IgD-negative memory B cell (primary cell): ENCODE data around the gene ABCA12. TPM values are rescaled to one million over a fixed set of nuclear protein-coding genes. Genes with fewer than 3 reads are reported as not detected.

Experiments used
- H3K27ac Mint-ChIP-seq, 3 donors: one replicate each; pipeline ENCODE4 v1.8.0; 2020 to 2022; ENCODE audit warnings: mild to moderate bottlenecking in 3 of 3, mixed read lengths in 3 of 3, moderate library complexity in 1 of 3
- H3K27me3 Mint-ChIP-seq: one replicate; pipeline ENCODE4 v1.8.0; 2021; ENCODE audit warnings: mixed read lengths
- H3K36me3 Mint-ChIP-seq: one replicate; pipeline ENCODE4 v1.8.0; 2020; ENCODE audit warnings: mild to moderate bottlenecking, mixed read lengths
- H3K4me1 Mint-ChIP-seq, 3 donors: one replicate each; pipeline ENCODE4 v1.8.0; 2020 to 2022; ENCODE audit warnings: mixed read lengths in 3 of 3, mild to moderate bottlenecking in 1 of 3
- H3K4me3 Mint-ChIP-seq, 4 donors: one replicate each; pipeline ENCODE4 v1.8.0; 2020 to 2022; ENCODE audit warnings: mild to moderate bottlenecking in 4 of 4, mixed read lengths in 4 of 4, moderate library complexity in 3 of 4
- H3K9me3 Mint-ChIP-seq, 3 donors: one replicate each; pipeline ENCODE4 v1.8.0; 2020 to 2021; ENCODE audit warnings: mixed read lengths in 3 of 3, mild to moderate bottlenecking in 1 of 3
- polyA plus RNA-seq: library from polyadenylated mRNA; unstranded; fragments of 300-500 nt; fragmentation: Illumina TruSeq; gene quantifications from one replicate; pipeline ENCODE4 v1.2.3, GENCODE V29; 2021

The ABCA12 gene
- polyA plus RNA-seq, 1 donor from 2014 or later = not detected

DNA sequence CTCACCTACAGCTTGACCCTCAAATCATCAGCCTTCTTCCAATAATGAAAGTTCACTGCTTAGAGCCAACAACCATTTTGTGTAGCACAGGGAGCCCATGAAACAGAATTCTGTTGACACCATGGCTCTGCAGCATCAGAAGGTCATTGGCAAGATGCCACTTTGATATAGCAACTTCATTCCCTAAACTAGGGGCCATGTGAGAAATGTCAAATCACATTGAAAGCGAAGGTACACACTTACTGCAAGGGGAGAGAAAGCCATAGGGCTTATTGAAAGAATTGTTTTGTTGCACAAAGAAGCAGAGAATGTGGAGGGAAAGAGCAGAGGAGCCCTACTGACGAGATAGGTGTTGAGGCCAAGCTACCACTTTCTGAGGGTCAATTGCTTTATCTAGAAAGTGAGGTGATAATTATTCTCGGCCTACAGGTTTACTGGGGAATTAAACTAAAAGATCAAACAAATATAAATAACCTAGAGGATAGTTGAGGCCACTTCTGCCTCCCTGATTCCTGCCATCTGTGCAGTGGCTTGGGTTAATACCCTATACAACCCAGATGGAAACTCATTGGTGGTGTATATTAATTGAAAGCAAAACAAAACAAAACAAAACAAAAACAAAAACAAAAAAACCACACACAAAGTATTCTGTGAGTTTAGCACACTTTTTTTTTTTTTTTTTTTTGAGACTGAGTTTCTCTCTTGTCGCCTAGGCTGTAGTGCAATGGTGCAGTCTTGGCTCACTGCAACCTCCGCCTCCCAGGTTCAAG lies 5.9 kb upstream of the ABCA12 start:
- Mint-ChIP-seq H3K36me3 (no peaks in the 10 kb centered on the region), H3K27ac (no peak overlapping the region), H3K9me3 (peaks cover 0 to 5% (median 0%) of the 10 kb centered on the region in 3 donors)

DNA sequence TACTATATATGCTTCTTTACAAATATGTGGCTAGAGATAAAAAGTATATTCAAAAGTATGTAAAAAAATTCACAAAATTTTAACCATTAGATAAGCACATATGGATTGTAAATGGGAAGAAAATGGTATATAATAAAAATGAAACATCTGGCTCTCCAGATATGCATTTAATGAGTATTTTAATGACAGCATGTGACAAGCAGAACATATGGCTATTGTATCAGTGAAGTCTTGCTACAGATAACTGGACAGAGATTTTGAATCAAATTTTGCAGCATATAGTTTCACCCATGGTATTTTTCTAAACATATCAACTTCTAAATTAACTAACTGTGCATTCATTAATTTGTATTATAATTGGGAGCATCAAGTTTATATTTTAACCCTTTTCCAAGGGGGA lies 5.0 kb upstream of the ABCA12 start:
- H3K4me1 Mint-ChIP-seq = no peaks in the 10 kb centered on the region
- H3K27ac Mint-ChIP-seq = no peak overlapping the region

More for the DNA sequence above, 5.9 kb upstream of the ABCA12 start:
- H3K27me3 Mint-ChIP-seq = no peaks in the 10 kb centered on the region
- no peaks in the 10 kb centered on the region for H3K4me1 Mint-ChIP-seq
- H3K4me3 Mint-ChIP-seq = peak overlapping the region in 1 of 4 donors; percentile 1

DNA sequence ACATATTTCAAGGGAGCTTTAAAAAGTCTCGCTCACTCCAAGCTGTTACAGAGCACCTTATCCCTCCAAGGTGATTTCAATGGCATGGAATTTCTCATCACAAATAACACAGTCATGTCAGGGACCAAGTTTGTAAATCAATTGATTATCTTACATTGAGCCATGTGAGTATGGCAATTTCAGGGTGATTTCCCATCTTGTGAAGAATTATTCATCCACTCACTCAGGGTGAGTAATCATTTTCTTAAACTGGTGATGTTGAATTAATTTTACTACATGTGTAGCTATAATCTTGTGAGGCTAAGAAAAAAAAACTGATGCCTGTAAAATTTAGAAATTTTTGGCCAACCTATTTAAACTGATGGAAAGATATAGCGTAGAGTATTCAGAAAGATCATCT lies 3.3 kb upstream of the ABCA12 start:
- H3K36me3 Mint-ChIP-seq = no peaks in the 10 kb centered on the region
- H3K27ac Mint-ChIP-seq = peak overlapping the region in 1 of 3 donors; percentile 42
- H3K4me3 Mint-ChIP-seq = no peak overlapping the region
- no peaks in the 10 kb centered on the region for H3K27me3 Mint-ChIP-seq
- peaks cover 0 to 5% (median 0%) of the 10 kb centered on the region in 3 donors for H3K9me3 Mint-ChIP-seq
- H3K4me1 Mint-ChIP-seq = no peaks in the 10 kb centered on the region

More for the DNA sequence above, 5.0 kb upstream of the ABCA12 start:
- H3K4me3 Mint-ChIP-seq = no peak overlapping the region
- no peaks in the 10 kb centered on the region for H3K36me3 Mint-ChIP-seq
- peaks cover 0 to 5% (median 0%) of the 10 kb centered on the region in 3 donors for H3K9me3 Mint-ChIP-seq
- no peaks in the 10 kb centered on the region for H3K27me3 Mint-ChIP-seq

DNA sequence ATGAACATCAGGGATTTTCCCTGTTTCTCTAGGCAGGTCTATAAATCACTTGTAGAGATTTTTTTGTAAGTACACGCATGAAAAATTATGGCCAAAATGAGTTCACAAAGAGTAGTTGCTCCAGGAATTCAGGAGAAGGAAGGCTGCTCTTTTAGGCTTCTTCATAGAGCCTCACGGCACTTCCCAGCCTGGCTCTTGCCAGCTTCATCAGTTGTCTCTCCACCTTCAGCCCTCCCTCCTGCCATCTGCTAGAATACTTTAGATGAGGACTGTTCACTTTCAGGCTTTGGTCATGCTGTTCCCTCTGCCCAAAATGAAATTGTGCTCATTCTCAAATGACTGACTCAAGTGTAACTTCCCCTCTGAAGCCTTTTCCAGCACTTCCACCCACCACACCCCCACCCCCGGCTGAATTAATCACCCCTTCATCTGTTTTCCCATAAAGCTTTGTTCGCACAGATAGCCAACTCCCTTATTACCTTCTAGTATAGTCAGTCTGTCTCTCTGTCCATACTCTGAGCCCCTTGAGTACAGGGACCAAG lies 1.8 kb upstream of the ABCA12 start:
- H3K36me3 Mint-ChIP-seq = no peaks in the 10 kb centered on the region
- H3K4me3 Mint-ChIP-seq = peak overlapping the region in 1 of 4 donors; percentile 34
- no peaks in the 10 kb centered on the region for H3K27me3 Mint-ChIP-seq
- no peak overlapping the region for H3K27ac Mint-ChIP-seq
- peaks cover 0 to 5% (median 0%) of the 10 kb centered on the region in 3 donors for H3K9me3 Mint-ChIP-seq
- no peaks in the 10 kb centered on the region for H3K4me1 Mint-ChIP-seq

DNA sequence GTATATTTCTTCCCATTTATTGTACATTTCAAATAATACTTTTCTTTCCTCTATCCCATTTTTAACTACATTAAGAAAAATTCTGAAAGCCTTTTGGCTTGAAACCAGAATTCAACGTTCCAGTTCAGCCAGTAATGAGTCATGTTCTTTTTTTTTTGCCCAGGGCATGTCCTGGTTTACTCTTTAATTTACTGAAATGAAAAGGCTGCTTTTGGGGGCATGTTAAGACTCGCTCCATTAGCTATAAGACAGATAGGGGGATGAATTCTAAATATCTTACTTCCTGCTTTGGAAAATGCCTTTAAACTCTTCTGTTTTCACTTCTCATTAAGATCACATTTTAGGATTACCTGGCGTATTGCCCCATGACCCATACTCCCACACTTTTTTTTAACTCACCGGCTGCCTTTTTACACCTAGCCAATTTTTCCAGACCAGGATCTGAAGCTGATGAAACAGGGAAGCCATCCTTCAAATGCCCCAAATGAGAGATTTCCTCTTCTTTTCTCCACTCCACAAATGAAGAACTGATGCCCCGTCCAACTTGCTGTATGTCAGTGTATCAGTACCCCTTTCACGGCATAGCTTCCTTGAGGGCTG lies 585 bp downstream of the ABCA12 start:
- Mint-ChIP-seq H3K36me3 (no peaks in the 10 kb centered on the region), H3K27ac (no peak overlapping the region), H3K4me1 (no peaks in the 10 kb centered on the region), H3K9me3 (peaks cover 0 to 3% (median 0%) of the 10 kb centered on the region in 3 donors), H3K27me3 (no peaks in the 10 kb centered on the region), H3K4me3 (no peak overlapping the region)

DNA sequence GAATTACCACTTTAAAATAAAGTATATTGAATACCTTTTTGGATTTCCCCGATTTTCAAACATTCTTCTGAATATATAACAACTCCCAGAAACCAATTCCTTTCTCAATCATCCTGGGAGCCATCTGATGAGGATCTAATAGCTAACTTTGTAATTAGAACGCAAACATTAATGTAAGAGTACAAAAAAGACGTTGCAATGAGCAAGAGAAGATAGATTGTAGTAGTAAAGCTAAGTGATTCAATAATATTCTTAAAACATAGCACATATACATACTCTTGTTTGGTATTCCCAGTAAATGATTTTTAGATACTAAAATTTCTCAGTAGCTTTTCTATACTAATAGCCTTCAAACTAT lies 1.1 kb downstream of the ABCA12 start:
- Mint-ChIP-seq H3K27me3 (no peaks in the 10 kb centered on the region), H3K9me3 (peaks cover 0 to 6% (median 0%) of the 10 kb centered on the region in 3 donors), H3K27ac (no peak overlapping the region), H3K4me1 (no peaks in the 10 kb centered on the region), H3K4me3 (no peak overlapping the region), H3K36me3 (no peaks in the 10 kb centered on the region)

DNA sequence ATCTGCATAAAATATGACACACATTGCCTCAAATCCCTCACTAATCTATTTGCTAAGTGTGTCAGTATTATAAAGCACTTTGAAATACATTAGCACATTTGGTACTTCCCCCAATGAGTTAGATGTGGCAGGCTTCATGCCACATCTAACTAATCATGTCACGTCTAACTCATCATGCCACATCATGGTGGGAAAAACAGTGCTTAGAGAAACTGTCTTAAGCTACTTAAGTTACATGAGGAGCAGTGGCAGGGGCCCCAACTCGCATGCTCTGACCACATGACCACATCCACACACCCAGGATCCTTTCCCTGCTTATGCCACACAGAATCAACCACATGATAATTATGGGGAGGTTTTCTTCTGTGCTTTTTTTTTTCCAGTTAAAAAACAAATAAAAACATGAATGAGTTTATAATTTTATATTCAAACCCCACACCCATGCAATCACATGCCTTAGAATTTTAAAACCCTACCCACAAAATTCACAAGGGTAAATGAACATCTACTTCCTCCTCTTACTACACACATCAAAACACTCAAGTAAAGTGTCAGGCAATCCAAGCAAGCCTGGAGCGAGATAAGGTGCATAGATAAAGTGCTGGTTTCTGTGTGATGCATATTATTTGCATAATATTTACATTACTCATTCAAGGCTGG lies 1.6 kb downstream of the ABCA12 start:
- H3K36me3 Mint-ChIP-seq = no peaks in the 10 kb centered on the region
- H3K9me3 Mint-ChIP-seq = peaks cover 0 to 6% (median 0%) of the 10 kb centered on the region in 3 donors
- H3K4me1 Mint-ChIP-seq = no peaks in the 10 kb centered on the region
- no peak overlapping the region for H3K27ac Mint-ChIP-seq
- no peaks in the 10 kb centered on the region for H3K27me3 Mint-ChIP-seq
- H3K4me3 Mint-ChIP-seq = no peak overlapping the region

DNA sequence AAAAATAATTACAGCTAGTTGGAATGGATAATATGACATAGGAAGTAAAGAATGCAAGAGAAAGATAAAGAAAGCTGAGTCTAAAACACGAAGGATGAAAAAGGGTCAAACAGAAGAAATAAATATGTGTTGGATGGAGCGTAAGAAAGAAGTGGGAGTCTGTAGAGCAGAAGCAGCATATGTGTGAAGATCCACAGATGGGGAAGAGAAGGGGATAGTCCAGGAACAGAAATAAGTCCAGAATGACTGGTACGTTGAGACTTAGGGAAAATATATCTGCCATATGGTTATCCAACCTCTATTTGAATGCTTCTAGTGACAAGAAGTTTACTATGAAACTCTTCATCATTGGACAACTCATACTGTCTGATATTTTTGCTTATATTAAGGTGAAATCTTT lies 18.0 kb downstream of the ABCA12 start:
- H3K27me3 Mint-ChIP-seq = peaks cover 3% of the 10 kb centered on the region
- no peaks in the 10 kb centered on the region for H3K36me3 Mint-ChIP-seq
- H3K4me1 Mint-ChIP-seq = peaks cover 0 to 2% (median 0%) of the 10 kb centered on the region in 3 donors
- no peak overlapping the region for H3K27ac Mint-ChIP-seq
- H3K9me3 Mint-ChIP-seq = peaks cover 4 to 14% (median 4%) of the 10 kb centered on the region in 3 donors
- no peak overlapping the region for H3K4me3 Mint-ChIP-seq

DNA sequence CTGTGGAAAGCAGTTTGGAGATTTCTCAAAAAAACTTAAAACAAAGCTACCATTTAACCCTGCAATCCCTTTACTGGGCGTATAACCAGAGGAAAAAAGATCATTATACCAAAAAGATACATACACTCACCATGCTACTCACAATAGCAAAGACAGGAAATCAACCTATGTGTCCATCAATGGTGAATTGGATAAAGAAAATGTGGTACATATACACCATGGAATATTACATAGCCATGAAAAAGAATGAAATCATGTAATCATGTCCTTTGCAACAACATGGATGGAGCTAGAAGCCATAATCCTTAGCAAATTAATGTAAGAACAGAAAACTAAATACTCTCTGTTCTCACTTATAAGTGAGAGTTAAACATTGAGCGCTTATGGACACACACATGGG lies 18.6 kb downstream of the ABCA12 start:
- no peak overlapping the region for H3K27ac Mint-ChIP-seq
- H3K36me3 Mint-ChIP-seq = no peaks in the 10 kb centered on the region
- peaks cover 0 to 2% (median 0%) of the 10 kb centered on the region in 3 donors for H3K4me1 Mint-ChIP-seq
- H3K4me3 Mint-ChIP-seq = no peak overlapping the region
- peaks cover 3% of the 10 kb centered on the region for H3K27me3 Mint-ChIP-seq
- peaks cover 4 to 14% (median 4%) of the 10 kb centered on the region in 3 donors for H3K9me3 Mint-ChIP-seq

DNA sequence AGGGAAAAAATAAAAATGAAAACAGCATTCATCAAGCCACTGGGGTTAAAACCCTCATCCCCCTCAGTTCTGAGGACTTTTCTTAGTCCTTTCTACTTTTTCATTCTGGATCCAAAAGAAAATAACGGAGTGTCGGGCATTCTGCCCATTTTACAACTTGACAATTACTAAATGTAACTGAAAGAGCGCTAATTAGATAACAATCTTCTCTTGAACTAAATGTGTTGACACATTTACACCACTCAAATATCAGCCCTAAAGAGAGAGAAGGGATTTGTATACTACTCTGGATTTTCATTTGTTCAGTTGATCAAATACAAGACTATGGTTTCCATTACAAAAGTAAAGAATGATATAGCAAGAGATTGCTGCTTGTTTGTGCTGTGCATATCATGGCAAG lies 27.5 kb downstream of the ABCA12 start:
- Mint-ChIP-seq H3K4me3 (no peak overlapping the region), H3K4me1 (no peaks in the 10 kb centered on the region), H3K27ac (peak overlapping the region in 1 of 3 donors; percentile 23), H3K27me3 (peaks cover 3% of the 10 kb centered on the region), H3K9me3 (no peaks in the 10 kb centered on the region), H3K36me3 (no peaks in the 10 kb centered on the region)

DNA sequence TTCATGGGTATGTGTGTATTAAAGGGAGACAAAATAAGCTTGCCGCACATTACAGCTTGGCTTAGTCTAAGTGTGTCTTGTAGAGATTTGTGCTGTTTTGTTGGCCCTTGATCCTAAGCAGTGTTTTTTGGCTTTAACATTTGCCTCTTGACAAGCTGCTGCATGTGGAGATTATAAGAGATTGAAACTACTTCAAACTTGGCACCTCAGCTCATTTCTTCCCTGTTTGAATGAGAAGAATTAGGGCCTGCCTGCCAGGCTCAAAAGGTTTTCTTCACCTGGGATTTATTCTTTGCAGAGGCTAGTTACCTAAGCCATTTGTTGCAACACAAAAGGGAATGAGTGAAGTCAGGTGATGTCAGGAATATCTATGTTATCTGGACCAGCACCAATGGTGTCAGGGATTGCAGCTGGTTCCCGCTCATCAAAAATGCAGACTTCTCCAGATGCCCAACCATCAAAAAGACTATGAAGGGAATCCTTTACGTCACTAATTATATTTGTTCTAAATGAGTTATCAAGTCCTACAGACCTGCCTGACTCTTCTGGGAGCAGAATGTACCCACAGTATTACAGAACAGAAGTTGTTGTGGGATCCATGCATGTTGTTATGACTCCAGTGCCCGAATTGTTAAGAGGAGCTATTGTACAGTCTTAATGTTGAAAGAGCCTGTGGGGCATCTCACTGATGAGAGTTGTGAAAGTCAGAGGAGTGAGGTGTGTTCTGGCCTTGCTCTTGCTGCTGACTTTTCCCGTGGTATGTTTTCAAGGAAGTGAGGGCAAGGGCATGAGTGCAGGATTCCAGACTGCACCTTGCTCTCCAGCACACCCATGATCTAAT lies 31.0 kb downstream of the ABCA12 start:
- Mint-ChIP-seq H3K36me3 (no peaks in the 10 kb centered on the region), H3K27me3 (no peaks in the 10 kb centered on the region), H3K9me3 (peaks cover 0 to 2% (median 2%) of the 10 kb centered on the region in 3 donors), H3K27ac (no peak overlapping the region), H3K4me3 (no peak overlapping the region), H3K4me1 (no peaks in the 10 kb centered on the region)

DNA sequence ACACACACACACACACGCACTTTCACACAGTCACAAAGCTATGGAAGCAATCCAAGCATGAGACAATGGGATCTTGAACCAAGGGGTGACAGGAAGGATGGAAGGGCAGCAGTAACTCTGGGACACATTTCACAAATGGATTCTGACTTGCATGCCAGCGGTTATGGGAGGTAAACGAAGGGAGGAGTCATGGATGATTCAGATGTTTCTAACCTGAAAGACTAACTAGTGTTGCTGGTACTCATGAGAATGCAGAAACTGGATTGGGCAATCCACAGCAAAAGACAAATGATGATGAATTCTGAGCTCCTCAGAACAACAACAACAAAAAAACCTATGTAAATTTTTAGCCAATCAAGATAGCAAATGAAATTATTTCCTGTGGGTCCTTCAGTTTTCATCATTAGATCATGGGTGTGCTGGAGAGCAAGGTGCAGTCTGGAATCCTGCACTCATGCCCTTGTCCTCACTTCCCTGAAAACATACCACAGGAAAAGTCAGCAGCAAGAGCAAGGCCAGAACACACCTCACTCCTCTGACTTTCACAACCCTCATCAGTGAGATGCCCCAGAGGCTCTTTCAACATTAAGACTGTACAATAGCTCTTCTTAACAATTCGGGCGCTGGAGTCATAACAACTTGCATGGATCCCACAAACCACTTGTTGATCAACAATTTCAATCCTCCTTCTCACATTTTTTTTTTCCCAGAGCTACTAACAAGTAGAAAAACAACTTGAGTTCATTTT lies 32.6 kb downstream of the ABCA12 start:
- Mint-ChIP-seq H3K9me3 (peaks cover 0 to 2% (median 2%) of the 10 kb centered on the region in 3 donors), H3K4me1 (no peaks in the 10 kb centered on the region), H3K27ac (no peak overlapping the region), H3K27me3 (no peaks in the 10 kb centered on the region), H3K36me3 (no peaks in the 10 kb centered on the region), H3K4me3 (peak overlapping the region in 1 of 4 donors; percentile 68)

DNA sequence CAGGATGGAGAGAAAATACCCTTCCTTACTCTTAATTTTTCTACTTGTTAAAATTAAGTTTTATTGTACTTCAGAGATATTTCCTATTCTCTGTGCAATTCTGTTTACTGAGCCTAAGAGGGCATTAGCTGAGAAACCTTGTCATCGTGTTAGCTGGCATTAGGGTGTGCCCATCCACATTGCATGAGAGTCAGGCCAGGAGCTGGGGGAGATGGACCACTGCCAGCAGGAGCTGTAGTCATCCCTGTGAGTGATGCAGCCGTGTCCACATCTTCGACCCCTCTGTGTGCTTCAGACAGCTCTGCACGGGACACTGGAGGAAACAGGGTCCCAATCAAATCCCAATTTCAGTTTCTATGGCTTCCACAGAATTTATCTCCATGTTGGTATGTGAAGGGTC lies 34.2 kb downstream of the ABCA12 start:
- Mint-ChIP-seq H3K4me3 (no peak overlapping the region), H3K36me3 (no peaks in the 10 kb centered on the region), H3K27me3 (no peaks in the 10 kb centered on the region), H3K27ac (no peak overlapping the region), H3K9me3 (peaks cover 0 to 8% (median 2%) of the 10 kb centered on the region in 3 donors), H3K4me1 (no peaks in the 10 kb centered on the region)

DNA sequence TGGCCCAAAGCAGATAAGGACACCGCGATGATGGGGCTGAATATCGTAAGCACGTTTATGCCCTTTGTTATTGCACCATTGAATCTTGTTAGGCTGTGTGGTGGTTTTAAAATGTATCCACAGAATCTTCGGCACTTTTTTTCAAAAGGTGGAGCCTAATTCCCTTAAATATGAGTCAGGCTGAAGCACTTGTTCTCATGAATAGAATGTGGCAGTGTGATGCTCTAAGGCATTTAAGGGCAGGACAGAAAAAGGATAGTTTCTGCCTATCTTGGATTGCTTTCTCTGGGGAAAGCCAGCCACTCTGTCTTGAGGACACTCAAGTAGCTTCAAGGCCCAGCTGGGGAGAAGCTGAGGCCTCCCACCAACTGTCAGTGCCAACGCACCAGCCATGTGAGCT lies 39.6 kb downstream of the ABCA12 start:
- Mint-ChIP-seq H3K4me3 (no peak overlapping the region), H3K4me1 (no peaks in the 10 kb centered on the region), H3K27me3 (no peaks in the 10 kb centered on the region), H3K36me3 (no peaks in the 10 kb centered on the region), H3K27ac (no peak overlapping the region), H3K9me3 (peaks cover 0 to 8% (median 2%) of the 10 kb centered on the region in 3 donors)
